GM11168 (cell line): ENCODE data around the gene BCCIP.

Experiments
- in situ Hi-C: fragments of 300-500 bp; cut with MboI; formaldehyde crosslinking; loops from one replicate; pipeline ENCODE4 v1.12.0; 2022; ENCODE audit warnings: low sequenced_read_pairs; ENCODE audit not compliant: unreplicated experiment

Gene BCCIP

DNA sequence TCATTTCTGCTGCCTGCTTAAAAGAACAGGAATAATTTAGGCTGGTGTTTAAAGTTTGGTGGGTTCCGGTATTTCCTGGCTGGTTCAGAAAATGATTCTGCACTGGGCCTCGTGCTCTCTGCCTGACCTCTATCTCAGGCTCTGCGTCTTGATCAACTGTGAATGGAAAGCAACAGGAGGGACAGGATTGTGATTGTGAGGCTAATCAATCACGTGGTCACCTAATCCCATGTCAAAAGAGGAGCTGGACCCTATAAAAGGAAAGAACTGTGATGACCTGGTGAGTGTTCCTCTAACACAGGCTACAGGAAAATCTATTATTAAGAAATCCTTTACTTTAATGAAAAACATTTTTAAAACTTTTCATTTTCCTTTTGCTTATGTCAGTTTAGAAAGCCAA, 57.8 kb downstream of the BCCIP start, which contains the start of gene DHX32:
Gene DHX32 (minus strand): TSS at position 101 of the 400 bp plus-strand sequence. CDS start 468 bp downstream, outside the sequence.
- in situ Hi-C loops: no loop called here

DNA sequence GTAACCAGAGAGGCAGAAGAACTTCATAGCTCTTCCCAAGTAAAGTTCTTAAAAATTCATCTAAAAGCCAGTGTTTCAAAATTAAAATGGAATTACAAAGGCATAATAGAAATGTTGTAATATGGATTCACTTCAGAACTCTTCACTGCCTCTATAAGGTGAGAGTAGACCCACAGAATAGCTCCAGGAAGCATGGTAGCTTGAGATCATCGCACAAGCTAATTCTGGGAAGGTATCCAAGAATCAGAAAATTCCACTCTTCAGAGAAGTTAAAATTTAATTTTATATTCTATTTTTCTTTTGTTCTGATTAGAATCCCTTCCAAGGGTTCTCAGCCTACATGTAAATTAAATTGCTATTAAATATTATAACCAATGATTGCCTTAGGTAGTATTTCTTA, 59.2 kb downstream of the BCCIP start:
- in situ Hi-C loops: no loop called here

DNA sequence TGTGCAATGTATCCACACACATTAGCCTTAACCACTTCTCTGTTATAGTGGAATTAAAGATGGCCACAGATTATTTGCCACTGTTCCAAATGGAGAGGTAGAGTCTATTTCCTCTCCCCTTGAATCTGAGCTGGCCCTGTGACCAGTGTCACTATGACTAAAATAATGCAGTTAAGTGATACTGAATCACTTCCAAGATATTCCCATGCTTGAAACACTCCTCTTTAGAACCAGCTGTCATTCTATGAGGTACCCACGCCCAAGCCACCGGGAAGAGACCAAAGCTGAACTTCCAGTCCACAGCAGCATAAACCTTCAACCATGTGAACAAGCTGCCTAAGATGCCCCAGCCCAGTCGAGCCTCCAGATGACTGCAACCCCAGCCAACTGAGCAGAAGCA, 59.9 kb downstream of the BCCIP start:
- in situ Hi-C loops: no loop called here
